Measurements from ENCODE around the gene QRFP.

Gene QRFP

GRCh38 chr9:130888146-130888885 lies 8.3 kb downstream of the QRFP start:
- no peak for DNase-seq

- DNase-seq, result no peak
Observed at GRCh38 chr9:130887494-130888144, 9.0 kb downstream of the QRFP start.

GRCh38 chr9:130886981-130887380 lies 9.6 kb downstream of the QRFP start:
- DNase-seq, result no peak

- DNase-seq, result no peak
Observed at GRCh38 chr9:130885484-130886375, 10.9 kb downstream of the QRFP start.

- DNase-seq, result no peak
Observed at GRCh38 chr9:130884542-130885483, 11.8 kb downstream of the QRFP start.

- DNase-seq, result no peak
Observed at GRCh38 chr9:130884111-130884531, 12.5 kb downstream of the QRFP start.

GRCh38 chr9:130883479-130883878 lies 13.1 kb downstream of the QRFP start:
- no peak for DNase-seq

- DNase-seq, result no peak
Observed at GRCh38 chr9:130882696-130883225, 13.9 kb downstream of the QRFP start.

- DNase-seq, result no peak
Observed at GRCh38 chr9:130881516-130881915, 15.1 kb downstream of the QRFP start.

- DNase-seq, result no peak
Observed at GRCh38 chr9:130880599-130881220, 15.9 kb downstream of the QRFP start.

- no peak for DNase-seq
Observed at GRCh38 chr9:130879863-130880411, 16.7 kb downstream of the QRFP start.

GRCh38 chr9:130878295-130878694 lies 18.3 kb downstream of the QRFP start:
- no peak for DNase-seq

GRCh38 chr9:130877300-130877699 lies 19.3 kb downstream of the QRFP start:
- no peak for DNase-seq

GRCh38 chr9:130874783-130875182 lies 21.8 kb downstream of the QRFP start:
- DNase-seq, result no peak

- no peak for DNase-seq
Observed at GRCh38 chr9:130873966-130874365, 22.6 kb downstream of the QRFP start.

- no peak for DNase-seq
Observed at GRCh38 chr9:130872912-130873503, 23.6 kb downstream of the QRFP start.

GRCh38 chr9:130872508-130872907 lies 24.1 kb downstream of the QRFP start:
- DNase-seq, result no peak

GRCh38 chr9:130872093-130872492 lies 24.5 kb downstream of the QRFP start:
- no peak for DNase-seq

GRCh38 chr9:130871395-130872062 lies 25.1 kb downstream of the QRFP start:
- DNase-seq, result no peak
